Caki2 (cell line): Measurements from ENCODE around the gene EYS. TPM values are rescaled to one million over a fixed set of nuclear protein-coding genes. Genes with fewer than 3 reads are reported as not detected.
A peak's percentile ranks its signal among the peaks of the same experiment; 100 is the strongest.
"Not testable (repeated sequence)": the region's sequence is repeated elsewhere in the genome, so short reads cannot be mapped to it uniquely, and the experiment has no call there.

Experiments used
- DNase-seq: peaks from one replicate; pipeline ENCODE4 v3.0.0-alpha.2; 2015; ENCODE audit warnings: low read depth
- in situ Hi-C: cut with HindIII; loops from 2 replicates; pipeline ENCODE4 v1.10.0; 2016; ENCODE audit warnings: low sequenced_read_pairs, low pct_unique_long_range_greater_than_20kb, mixed read lengths
- total RNA-seq: library from RNA; depleted of rRNA; stranded (reverse); fragments of >200 nt; shearing (Covaris generic); gene quantifications from 2 replicates; pipeline ENCODE4 v1.2.3, GENCODE V29; 2014; ENCODE audit warnings: low replicate concordance

The EYS gene
- total RNA-seq, 1 experiment from 2014 or later, result not detected

DNA sequence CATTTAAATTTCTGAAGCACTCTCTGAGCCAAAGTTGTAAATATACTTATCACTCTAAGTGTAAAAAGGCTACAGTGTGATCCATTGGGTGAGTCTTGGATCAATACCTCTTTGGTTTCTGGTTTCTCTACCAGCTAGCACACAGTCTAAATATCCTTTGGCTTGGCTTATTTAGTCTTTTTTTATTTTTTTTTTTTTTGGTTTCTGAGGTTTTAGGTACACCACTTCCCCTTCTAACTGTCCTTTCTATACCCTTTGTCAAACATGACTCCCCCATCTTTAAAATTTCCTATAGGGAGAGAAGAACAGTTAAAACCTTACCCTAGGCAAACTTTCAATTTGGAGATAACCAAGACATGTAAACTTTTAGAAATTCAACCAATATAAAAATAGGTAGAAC, 1692.4 kb downstream of the EYS start:
- no peak for DNase-seq
- in situ Hi-C loops, result no loop called here

DNA sequence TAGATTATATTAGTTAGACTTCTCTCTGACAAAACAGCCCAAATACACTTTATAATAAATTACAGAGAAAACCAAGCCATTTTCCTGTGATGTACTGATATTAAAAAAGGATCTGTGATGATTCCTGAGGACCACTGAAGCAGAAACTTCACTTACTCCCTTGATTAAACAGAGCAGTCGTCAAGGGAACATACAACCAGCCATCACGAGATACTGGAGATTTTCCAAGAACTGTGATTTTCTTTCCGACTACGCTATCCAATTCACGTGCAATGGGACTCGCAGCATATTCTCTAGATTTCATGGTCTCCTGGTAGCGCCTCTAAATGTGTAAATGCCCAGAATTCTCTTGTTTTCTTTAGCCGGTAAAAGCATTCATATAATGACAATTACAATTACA, 1694.0 kb downstream of the EYS start:
- in situ Hi-C loops, result no loop called here
- DNase-seq, result peak; percentile 87

DNA sequence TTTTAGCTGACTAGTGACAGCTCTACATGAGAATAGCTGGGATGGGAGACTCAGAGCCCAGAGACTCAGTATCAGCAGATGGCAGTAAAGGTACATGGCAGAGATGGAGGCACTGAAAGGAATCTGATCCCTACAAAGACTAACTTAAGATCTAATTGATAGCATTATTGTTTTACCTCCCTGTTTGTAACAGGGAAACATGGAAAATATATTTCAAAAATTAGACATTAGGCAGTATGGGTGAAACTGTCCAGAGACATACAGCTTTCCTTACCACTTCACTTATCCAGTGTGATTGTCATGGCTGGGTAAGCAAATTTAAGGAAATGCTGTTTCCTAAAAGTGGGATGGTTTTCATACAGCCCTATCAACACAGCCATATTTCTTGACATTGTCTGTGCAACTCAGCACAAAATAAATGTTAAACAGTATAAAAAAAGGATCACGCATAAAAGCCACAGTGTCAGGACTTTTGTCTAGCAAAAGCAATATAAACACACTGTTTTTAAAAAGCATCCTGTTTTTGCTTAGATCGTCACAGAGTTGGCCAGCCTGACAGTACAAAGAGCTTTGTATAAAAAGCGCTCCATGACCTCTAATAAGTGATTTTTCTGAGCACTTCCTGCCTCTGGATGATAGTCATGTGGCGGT, 1694.5 kb downstream of the EYS start:
- in situ Hi-C loops, result no loop called here
- DNase-seq, result peak; percentile 77

DNA sequence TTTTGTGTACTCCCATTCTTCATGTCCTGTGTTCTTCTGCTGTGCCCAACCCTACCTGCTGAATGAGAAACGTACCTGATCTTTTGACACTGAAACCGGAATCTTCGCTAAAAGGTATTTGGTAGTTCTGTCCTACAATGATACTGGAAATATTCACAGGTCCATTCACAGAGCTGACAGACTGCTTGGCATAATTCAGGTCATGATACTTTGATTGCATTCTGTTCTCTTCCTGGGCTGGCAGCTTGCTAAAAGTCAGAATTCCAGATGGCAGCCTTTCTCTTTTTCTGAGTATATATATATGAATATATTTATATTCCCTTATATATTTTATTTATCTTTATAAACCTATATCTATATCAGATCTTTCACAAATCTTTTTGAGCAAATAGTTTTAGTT, 1696.4 kb downstream of the EYS start:
- in situ Hi-C loops, result no loop called here

DNA sequence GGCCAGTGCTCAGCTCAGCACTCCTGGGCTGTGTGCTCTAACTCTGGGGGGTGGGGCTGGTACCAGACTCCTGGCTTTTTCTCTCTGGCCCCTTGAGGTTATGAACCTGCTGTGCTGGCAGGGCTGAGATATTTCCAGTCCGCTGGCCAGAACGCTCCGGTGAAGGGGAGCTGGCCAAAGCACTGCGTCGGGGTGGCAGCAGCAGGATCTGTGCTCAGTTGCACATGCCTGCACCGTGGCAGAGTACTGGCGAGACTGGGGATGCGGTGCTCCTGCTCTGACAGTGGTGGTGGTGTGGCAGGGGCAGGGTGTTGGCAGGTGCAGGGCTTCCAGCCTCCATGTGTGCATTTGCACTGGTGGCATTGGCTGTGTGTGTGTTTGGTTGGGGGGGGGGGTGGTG, 1697.0 kb downstream of the EYS start:
- in situ Hi-C loops, result no loop called here
- no peak for DNase-seq

More for the DNA sequence above, 1696.4 kb downstream of the EYS start:
- no peak for DNase-seq

DNA sequence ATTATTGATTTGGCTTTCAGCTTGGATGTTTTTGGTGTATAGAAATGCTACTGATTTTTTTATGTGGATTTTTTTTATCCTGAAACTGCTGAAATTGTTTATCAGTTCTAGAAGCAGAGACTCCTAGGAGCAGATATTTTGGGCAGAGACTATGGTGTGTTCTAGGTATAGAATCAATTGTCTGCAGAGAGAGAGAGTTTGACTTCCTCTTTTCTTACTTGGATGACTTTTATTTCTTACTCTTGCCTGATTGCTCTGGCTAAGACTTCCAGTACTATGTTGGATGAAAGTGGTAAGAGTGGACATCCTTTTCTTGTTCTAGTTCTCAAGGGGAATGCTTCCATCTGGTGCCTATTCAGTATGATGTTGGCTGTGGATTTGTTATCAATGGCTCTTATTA, 1700.8 kb downstream of the EYS start:
- in situ Hi-C loops, result no loop called here
- DNase-seq, result no peak

DNA sequence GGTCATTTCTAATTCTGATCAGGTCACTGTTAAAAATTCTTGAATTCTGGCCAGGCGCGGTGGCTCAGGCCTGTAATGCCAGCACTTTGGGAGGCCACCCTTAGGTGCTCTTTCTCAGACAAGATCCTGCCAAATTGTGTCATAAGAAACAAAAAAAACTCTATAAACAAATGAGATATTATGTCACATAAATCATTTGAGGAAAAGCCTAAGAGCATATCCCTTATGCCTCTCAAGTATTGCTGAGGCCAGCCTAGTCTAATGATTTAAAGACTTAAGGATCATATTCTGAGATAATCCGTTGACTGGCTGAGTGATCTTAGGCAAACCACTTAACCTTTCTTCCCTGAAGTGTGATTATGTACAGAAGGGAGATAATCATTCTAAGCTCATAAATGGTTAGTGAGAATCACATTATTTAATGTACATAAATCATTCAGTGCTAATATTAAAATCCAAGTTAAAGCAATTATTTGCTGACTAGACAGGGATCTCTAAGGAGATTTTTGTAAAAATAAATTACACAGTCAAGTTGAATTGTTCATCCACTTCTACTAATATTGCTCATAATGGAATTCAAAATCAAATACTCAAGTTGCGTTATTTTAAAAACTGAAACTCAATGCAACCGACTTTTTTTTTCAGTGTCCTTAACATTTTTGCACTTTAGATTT, 1706.1 kb downstream of the EYS start:
- in situ Hi-C loops, result no loop called here
- no peak for DNase-seq

DNA sequence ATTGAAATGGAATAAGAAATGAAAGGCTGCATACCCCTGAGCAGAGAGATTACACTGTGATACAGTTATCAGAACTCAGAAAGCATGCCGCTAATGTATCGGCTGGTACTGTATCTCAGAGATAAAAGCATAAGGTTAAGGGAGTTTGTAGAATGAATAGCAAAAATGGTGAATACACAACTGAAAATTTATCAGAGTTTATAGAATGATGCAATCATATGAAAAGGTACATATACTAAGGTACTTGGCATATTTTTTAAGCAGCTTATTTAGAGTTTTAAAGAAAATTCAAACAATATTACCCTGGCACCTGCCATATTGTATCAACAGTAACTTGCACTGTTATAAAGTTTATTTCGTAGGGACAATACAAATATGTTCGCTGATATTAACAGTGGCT, 1707.4 kb downstream of the EYS start:
- DNase-seq, result no peak
- in situ Hi-C loops, result no loop called here

DNA sequence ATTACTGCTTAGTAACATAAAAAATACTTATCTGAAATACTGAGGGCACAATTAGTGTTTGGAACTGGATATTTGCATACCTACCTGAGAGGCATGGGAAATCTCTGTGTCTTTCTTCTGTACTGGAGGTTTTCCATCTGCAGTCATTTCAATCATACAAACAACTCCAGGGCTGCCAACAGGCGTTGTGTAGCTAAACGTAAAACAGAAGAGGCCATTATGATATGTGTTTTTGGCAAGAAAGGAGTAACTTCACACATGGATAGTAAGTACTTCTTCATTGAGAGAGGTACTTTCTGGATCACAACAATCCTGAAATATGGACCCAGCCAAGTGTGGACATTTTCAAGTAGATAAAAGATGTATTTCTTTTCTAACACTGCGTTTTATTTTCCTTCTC, 1708.0 kb downstream of the EYS start:
- DNase-seq, result no peak
- in situ Hi-C loops, result no loop called here

DNA sequence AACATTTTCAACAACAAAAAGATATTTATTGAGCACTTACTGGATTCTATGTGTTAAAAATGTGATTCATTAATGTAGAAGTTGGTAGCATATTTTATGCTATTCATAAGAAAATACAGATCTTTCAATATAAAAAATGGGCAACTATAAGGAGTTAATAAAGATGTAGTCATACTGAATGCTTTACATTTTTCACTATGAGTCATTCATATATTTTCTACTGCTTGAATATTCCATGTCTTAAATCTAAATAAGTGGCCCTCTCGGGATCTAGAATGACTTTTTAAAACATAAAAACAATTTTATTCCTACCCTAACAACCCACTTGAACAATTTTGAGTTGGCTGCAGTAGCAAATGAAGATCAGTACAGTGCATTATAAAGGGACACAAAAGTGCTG, 1709.3 kb downstream of the EYS start:
- no peak for DNase-seq

DNA sequence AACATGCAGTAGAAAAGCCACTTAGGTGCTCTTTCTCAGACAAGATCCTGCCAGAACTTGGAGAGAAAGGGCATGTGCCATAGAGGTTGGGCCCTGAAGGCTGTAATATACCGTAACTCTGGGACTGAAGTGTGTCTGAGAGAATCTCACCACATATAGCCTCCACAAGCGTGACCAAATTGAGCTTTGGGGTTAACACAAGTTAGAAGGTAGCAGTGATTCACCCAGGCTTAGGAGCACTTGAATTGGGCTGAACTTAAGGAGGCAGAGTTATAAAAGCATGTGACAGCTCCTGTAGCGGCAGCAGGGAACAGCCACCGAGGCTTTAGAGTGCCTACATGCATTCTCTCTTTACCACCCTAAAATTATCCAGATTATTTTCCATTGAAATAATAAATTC, 1709.8 kb downstream of the EYS start:
- DNase-seq, result no peak
- in situ Hi-C loops, result no loop called here

More for the DNA sequence above, 1709.3 kb downstream of the EYS start:
- in situ Hi-C loops, result no loop called here

DNA sequence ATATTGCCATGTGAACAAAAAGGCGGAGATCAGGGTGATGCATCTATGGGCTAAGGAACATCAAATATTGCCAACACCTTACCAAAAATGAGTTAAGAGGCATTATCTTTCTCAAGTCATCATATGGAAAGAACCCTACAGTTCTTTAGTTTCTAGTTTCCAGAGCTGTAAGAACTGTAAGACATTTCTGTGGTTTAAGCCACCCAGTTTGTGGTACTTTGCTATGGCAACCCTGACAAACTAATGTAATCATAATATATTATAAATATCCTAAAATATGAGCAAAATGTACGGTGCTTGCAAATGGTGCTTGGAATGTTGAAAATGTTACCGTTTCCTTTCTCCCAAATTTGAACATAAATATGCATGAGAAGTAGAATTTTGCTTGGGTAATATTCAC, 1721.8 kb downstream of the EYS start:
- in situ Hi-C loops, result no loop called here
- DNase-seq, result no peak

DNA sequence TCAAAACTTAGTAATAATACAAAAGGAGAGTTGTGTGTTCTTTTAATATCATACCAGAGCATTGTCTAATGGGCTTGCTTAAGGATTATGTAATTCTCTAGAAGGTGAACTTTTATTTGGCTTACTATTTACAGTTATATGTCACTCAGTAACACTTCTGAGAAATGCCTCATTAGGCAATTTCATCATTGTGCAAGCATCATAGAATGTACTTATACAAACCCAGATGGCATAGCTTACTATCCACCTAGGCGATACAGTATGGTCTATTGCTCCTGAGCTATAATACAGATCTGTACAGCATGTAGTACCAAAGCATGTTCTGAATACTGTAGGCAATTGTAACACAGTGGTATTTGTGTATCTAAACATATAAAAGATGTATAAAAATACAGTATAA, 1731.3 kb downstream of the EYS start:
- in situ Hi-C loops, result no loop called here
- DNase-seq, result no peak

DNA sequence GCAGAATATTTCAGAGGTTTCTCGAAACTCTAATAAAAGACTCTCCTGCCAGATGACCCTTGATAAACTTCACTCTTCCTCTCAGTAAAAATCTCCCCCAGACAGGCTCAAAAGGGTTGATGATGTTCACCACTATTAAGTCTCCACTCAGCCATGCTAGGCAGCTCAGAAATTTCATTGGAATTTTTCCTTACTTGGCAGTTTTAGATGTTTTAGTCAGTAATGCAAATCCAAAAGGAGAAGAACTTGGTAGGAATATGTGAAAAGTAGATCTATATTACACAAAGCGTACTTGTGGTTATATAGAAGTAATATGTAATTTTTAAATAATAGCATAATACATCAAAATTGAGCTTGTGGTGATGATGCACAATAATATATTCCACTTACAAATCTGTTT, 1738.4 kb downstream of the EYS start:
- DNase-seq, result no peak
- in situ Hi-C loops, result no loop called here

DNA sequence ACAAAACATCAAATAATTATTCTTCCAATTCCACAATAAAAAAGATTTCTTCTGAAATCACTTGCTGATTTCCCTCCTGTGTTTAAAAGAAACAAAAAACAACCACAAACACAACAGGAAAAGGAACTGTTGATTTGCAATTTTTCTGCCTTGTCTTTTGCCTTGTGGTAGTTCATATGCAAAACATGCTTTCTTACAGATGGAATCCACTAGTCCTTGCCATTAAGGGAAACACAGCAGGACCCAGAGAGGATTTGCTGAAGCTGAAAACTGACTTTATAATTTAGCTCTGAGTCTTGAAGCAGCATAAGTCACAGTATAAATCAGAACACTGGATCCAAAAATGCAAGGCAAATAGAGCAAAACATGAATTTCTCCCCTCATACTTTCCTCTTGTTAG, 1742.7 kb downstream of the EYS start:
- in situ Hi-C loops, result no loop called here
- DNase-seq, result no peak

DNA sequence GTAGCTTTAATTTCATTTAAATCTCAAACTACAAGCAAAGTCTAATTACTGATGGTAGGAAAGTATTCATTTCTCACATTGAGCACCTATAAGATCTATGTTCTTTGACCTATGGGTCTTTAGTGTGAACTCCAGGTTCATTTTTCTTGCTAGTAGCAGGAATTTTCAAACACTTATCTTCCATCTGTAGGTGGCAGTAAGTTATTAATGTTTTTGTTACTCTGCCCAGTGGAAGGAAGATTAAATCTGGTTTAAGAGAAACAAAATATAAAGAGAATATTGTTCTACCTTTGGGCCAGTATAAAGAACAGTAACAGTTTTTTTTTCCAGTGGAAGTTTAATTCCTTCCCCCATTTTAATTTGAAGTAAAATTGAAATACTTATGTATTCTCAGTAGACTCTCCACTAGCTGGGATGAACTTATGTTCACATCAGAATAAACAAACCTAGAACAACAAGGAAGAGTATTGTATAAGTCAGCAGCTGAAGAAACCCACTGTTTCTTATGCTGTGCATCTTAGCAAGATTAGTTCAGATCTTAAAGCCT, 1743.2 kb downstream of the EYS start:
- DNase-seq, result no peak
- in situ Hi-C loops, result no loop called here

DNA sequence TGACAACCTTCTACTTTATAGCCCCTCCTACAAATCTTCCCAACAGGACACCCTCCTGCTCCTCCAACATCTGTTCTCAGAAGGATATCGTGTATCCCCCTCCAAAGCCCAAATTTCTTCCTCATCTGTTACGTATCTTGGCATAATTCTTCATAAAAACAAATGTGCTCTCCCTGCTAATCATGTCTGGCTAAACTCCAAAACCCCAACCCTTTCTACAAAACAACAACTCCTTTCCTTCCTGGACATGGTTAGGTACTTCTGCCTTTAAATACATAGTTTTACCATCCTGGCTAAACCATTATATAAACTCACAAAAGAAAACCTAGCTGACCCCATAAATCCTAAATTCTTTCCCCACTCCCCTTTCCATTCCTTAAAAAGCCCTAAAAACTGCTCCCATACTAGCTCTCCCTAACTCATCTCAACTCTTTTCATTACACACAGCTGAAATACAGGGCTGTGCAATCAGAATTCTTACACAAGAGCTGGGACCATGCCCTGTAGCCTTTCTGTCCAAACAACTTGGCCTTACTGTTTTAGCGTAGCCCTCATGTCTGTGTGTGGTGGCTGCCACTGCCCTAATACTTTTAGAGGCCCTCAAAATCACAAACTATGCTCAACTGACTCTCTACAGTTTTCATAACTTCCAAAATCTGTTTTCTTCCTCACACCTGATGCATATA, 1753.5 kb downstream of the EYS start:
- DNase-seq, in situ Hi-C loops: not testable (repeated sequence)

DNA sequence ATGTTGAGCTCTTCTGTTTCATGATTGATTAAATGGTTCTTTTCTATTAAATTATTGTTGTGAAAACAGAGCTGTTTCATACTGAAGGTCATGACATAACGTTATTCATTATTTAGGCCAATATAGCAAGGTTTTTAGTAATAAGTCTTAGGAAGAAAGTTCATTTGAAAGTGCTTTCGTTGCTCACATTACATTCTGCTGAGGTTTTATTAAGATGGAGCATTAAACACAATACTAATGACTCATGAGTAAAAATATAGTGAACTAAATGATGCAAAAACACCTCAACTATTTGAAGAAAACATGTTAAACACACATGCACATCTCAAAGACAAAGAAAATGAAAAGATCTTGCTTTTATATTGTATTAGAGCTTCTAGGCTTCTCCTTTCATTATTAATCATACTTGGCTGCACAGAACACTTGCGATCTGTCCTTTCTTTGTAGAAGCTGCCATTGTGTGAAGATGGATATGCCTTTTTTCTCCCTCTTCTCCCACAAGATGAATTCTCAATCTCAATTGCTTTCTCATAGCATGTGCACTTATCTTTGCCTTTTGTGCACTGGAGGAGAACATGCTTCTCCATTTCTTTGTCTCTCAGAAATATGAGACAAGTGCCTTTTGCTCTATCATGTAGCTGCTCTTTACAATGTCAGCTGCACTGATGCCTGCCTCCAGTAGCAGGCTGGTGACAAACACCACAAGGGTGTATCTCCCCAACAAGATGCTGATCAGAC, 1759.1 kb downstream of the EYS start:
- no peak for DNase-seq
- in situ Hi-C loops, result no loop called here

DNA sequence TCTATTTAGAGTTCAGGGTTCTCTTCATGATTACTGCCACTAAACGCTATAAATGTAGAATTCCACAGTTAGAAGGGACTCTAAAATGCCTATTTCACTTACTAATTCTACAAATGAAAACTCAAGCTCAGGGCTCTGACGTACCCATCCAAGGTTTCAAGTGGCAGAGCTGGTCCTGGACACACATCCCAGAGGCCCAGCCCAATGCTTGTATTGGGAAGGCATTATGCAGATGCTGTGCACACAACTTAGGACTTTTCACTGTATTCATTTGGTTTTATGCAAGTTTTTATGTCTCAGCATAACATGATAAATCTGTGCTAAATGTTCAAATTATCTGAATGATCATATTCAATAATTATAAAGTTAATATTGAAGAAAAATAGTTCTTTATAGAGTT, 1761.0 kb downstream of the EYS start:
- in situ Hi-C loops, result no loop called here
- DNase-seq, result no peak
